ENCODE results near the gene HLA-DMB.

HLA-DMB gene

GRCh38 chr6:32931211-32931610 is 9.6 kb downstream of the HLA-DMB start:
- H3K27me3 ChIP-seq (ENCODE audit: insufficient read depth, low read length) = peaks cover 20% of the 10 kb centered on the region; the same call in 1 of the 2 replicates

GRCh38 chr6:32922083-32922482 is 18.7 kb downstream of the HLA-DMB start:
- Histone ChIP-seq H3K9ac (ENCODE audit: low read depth, low read length) (no peak overlapping the region), H3K27me3 (ENCODE audit: insufficient read depth, low read length) (no peaks in the 10 kb centered on the region), H3K4me3 (ENCODE audit: low read length) (no peak overlapping the region), H3K36me3 (ENCODE audit: insufficient read depth, low read depth, low read length) (no peaks in the 10 kb centered on the region), H3K27ac (ENCODE audit: low read length) (no peak overlapping the region), H3K4me1 (ENCODE audit: insufficient read depth, low read length) (no peaks in the 10 kb centered on the region), H3K9me3 (ENCODE audit: insufficient read depth, low read depth, low read length) (no peaks in the 10 kb centered on the region)

More at GRCh38 chr6:32931211-32931610, 9.6 kb downstream of the HLA-DMB start:
- H3K4me1 ChIP-seq (ENCODE audit: insufficient read depth, low read length) = no peaks in the 10 kb centered on the region
- no peak overlapping the region for H3K9ac ChIP-seq (ENCODE audit: low read depth, low read length)
- H3K36me3 ChIP-seq (ENCODE audit: insufficient read depth, low read depth, low read length) = no peaks in the 10 kb centered on the region
- H3K4me3 ChIP-seq (ENCODE audit: low read length) = no peak overlapping the region
- no peak overlapping the region for H3K27ac ChIP-seq (ENCODE audit: low read length)
- H3K9me3 ChIP-seq (ENCODE audit: insufficient read depth, low read depth, low read length) = no peaks in the 10 kb centered on the region

- Histone ChIP-seq H3K4me1 (ENCODE audit: insufficient read depth, low read length) (no peaks in the 10 kb centered on the region), H3K9me3 (ENCODE audit: insufficient read depth, low read depth, low read length) (no peaks in the 10 kb centered on the region), H3K27ac (ENCODE audit: low read length) (no peak overlapping the region), H3K4me3 (ENCODE audit: low read length) (no peak overlapping the region), H3K9ac (ENCODE audit: low read depth, low read length) (no peak overlapping the region), H3K27me3 (ENCODE audit: insufficient read depth, low read length) (no peaks in the 10 kb centered on the region), H3K36me3 (ENCODE audit: insufficient read depth, low read depth, low read length) (no peaks in the 10 kb centered on the region)
Observed at GRCh38 chr6:32920715-32921114, 20.1 kb downstream of the HLA-DMB start.

- H3K9ac ChIP-seq (ENCODE audit: low read depth, low read length) = no peak overlapping the region
- no peaks in the 10 kb centered on the region for H3K9me3 ChIP-seq (ENCODE audit: insufficient read depth, low read depth, low read length)
- H3K4me1 ChIP-seq (ENCODE audit: insufficient read depth, low read length) = no peaks in the 10 kb centered on the region
- no peak overlapping the region for H3K4me3 ChIP-seq (ENCODE audit: low read length)
- no peak overlapping the region for H3K27ac ChIP-seq (ENCODE audit: low read length)
- H3K27me3 ChIP-seq (ENCODE audit: insufficient read depth, low read length) = peaks cover 16% of the 10 kb centered on the region; the same call in 1 of the 2 replicates
- no peaks in the 10 kb centered on the region for H3K36me3 ChIP-seq (ENCODE audit: insufficient read depth, low read depth, low read length)
Observed at GRCh38 chr6:32912951-32913350, 27.9 kb downstream of the HLA-DMB start.

GRCh38 chr6:32908897-32909296 is 31.9 kb downstream of the HLA-DMB start:
- Histone ChIP-seq H3K9me3 (ENCODE audit: insufficient read depth, low read depth, low read length) (no peaks in the 10 kb centered on the region), H3K27ac (ENCODE audit: low read length) (no peak overlapping the region), H3K9ac (ENCODE audit: low read depth, low read length) (no peak overlapping the region), H3K27me3 (ENCODE audit: insufficient read depth, low read length) (peaks cover 15% of the 10 kb centered on the region; the same call in 1 of the 2 replicates), H3K4me3 (ENCODE audit: low read length) (no peak overlapping the region), H3K36me3 (ENCODE audit: insufficient read depth, low read depth, low read length) (no peaks in the 10 kb centered on the region), H3K4me1 (ENCODE audit: insufficient read depth, low read length) (no peaks in the 10 kb centered on the region)

GRCh38 chr6:32906539-32906938 is 34.3 kb downstream of the HLA-DMB start:
- H3K27ac ChIP-seq (ENCODE audit: low read length) = no peak overlapping the region
- 0 out of 2 replicates have a peak, but pooled peaks cover under 1% of the 10 kb centered on the region for H3K36me3 ChIP-seq (ENCODE audit: insufficient read depth, low read depth, low read length)
- no peak overlapping the region for H3K9ac ChIP-seq (ENCODE audit: low read depth, low read length)
- H3K4me1 ChIP-seq (ENCODE audit: insufficient read depth, low read length) = no peaks in the 10 kb centered on the region
- H3K27me3 ChIP-seq (ENCODE audit: insufficient read depth, low read length) = 0 out of 2 replicates have a peak, but pooled peaks cover under 1% of the 10 kb centered on the region
- no peak overlapping the region for H3K4me3 ChIP-seq (ENCODE audit: low read length)
- H3K9me3 ChIP-seq (ENCODE audit: insufficient read depth, low read depth, low read length) = no peaks in the 10 kb centered on the region

GRCh38 chr6:32905078-32905477 is 35.8 kb downstream of the HLA-DMB start:
- H3K9ac ChIP-seq (ENCODE audit: low read depth, low read length) = no peak overlapping the region
- H3K27me3 ChIP-seq (ENCODE audit: insufficient read depth, low read length) = no peaks in the 10 kb centered on the region
- H3K36me3 ChIP-seq (ENCODE audit: insufficient read depth, low read depth, low read length) = peaks cover 7% of the 10 kb centered on the region; the same call in 1 of the 2 replicates
- no peak overlapping the region for H3K27ac ChIP-seq (ENCODE audit: low read length)
- H3K4me1 ChIP-seq (ENCODE audit: insufficient read depth, low read length) = no peaks in the 10 kb centered on the region
- H3K9me3 ChIP-seq (ENCODE audit: insufficient read depth, low read depth, low read length) = no peaks in the 10 kb centered on the region
- H3K4me3 ChIP-seq (ENCODE audit: low read length) = no peak overlapping the region

GRCh38 chr6:32903952-32904351 is 36.9 kb downstream of the HLA-DMB start:
- H3K9me3 ChIP-seq (ENCODE audit: insufficient read depth, low read depth, low read length) = no peaks in the 10 kb centered on the region
- no peak overlapping the region for H3K9ac ChIP-seq (ENCODE audit: low read depth, low read length)
- peaks cover 7% of the 10 kb centered on the region; the same call in 1 of the 2 replicates for H3K36me3 ChIP-seq (ENCODE audit: insufficient read depth, low read depth, low read length)
- H3K27ac ChIP-seq (ENCODE audit: low read length) = no peak overlapping the region
- no peak overlapping the region for H3K4me3 ChIP-seq (ENCODE audit: low read length)
- no peaks in the 10 kb centered on the region for H3K4me1 ChIP-seq (ENCODE audit: insufficient read depth, low read length)
- no peaks in the 10 kb centered on the region for H3K27me3 ChIP-seq (ENCODE audit: insufficient read depth, low read length)

GRCh38 chr6:32895006-32895345 is 45.9 kb downstream of the HLA-DMB start:
- no peaks in the 10 kb centered on the region; the same call in 1 of the 2 replicates for H3K4me1 ChIP-seq (ENCODE audit: insufficient read depth, low read length)
- H3K27ac ChIP-seq (ENCODE audit: low read length) = no peak overlapping the region

GRCh38 chr6:32894085-32895005 is 46.5 kb downstream of the HLA-DMB start:
- Histone ChIP-seq H3K9me3 (ENCODE audit: insufficient read depth, low read depth, low read length) (no peaks in the 10 kb centered on the region), H3K36me3 (ENCODE audit: insufficient read depth, low read depth, low read length) (no peaks in the 10 kb centered on the region), H3K4me3 (ENCODE audit: low read length) (peak overlapping the region; percentile 94), H3K9ac (ENCODE audit: low read depth, low read length) (peak overlapping the region; percentile 86; the same call in 1 of the 2 replicates), H3K27ac (ENCODE audit: low read length) (peak overlapping the region; percentile 82), H3K27me3 (ENCODE audit: insufficient read depth, low read length) (no peaks in the 10 kb centered on the region), H3K4me1 (ENCODE audit: insufficient read depth, low read length) (no peaks in the 10 kb centered on the region; the same call in 1 of the 2 replicates)

More at GRCh38 chr6:32895006-32895345, 45.9 kb downstream of the HLA-DMB start:
- H3K27me3 ChIP-seq (ENCODE audit: insufficient read depth, low read length) = no peaks in the 10 kb centered on the region
- H3K9me3 ChIP-seq (ENCODE audit: insufficient read depth, low read depth, low read length) = no peaks in the 10 kb centered on the region
- peak overlapping the region; percentile 86; the same call in 1 of the 2 replicates for H3K9ac ChIP-seq (ENCODE audit: low read depth, low read length)
- H3K4me3 ChIP-seq (ENCODE audit: low read length) = peak overlapping the region; percentile 94
- H3K36me3 ChIP-seq (ENCODE audit: insufficient read depth, low read depth, low read length) = no peaks in the 10 kb centered on the region

GRCh38 chr6:32890831-32891230 is 50.0 kb downstream of the HLA-DMB start:
- Histone ChIP-seq H3K27ac (ENCODE audit: low read length) (no peak overlapping the region), H3K27me3 (ENCODE audit: insufficient read depth, low read length) (no peaks in the 10 kb centered on the region), H3K9me3 (ENCODE audit: insufficient read depth, low read depth, low read length) (no peaks in the 10 kb centered on the region), H3K9ac (ENCODE audit: low read depth, low read length) (no peak overlapping the region), H3K4me3 (ENCODE audit: low read length) (no peak overlapping the region), H3K4me1 (ENCODE audit: insufficient read depth, low read length) (no peaks in the 10 kb centered on the region; the same call in 1 of the 2 replicates), H3K36me3 (ENCODE audit: insufficient read depth, low read depth, low read length) (no peaks in the 10 kb centered on the region)

- H3K4me3 ChIP-seq (ENCODE audit: low read length) = no peak overlapping the region
- H3K9ac ChIP-seq (ENCODE audit: low read depth, low read length) = no peak overlapping the region
- H3K9me3 ChIP-seq (ENCODE audit: insufficient read depth, low read depth, low read length) = no peaks in the 10 kb centered on the region
- no peaks in the 10 kb centered on the region for H3K27me3 ChIP-seq (ENCODE audit: insufficient read depth, low read length)
- H3K27ac ChIP-seq (ENCODE audit: low read length) = no peak overlapping the region
- H3K36me3 ChIP-seq (ENCODE audit: insufficient read depth, low read depth, low read length) = no peaks in the 10 kb centered on the region
- H3K4me1 ChIP-seq (ENCODE audit: insufficient read depth, low read length) = no peaks in the 10 kb centered on the region
Observed at GRCh38 chr6:32889533-32889932, 51.3 kb downstream of the HLA-DMB start.

Data from iPS-20b (cell line).